SKM-1 (cell line): Measurements from ENCODE around the gene AASS.
A peak's percentile ranks its signal among the peaks of the same experiment; 100 is the strongest.
"Not testable (repeated sequence)": the region's sequence is repeated elsewhere in the genome, so short reads cannot be mapped to it uniquely, and the experiment has no call there.

Experiments used
- DNase-seq: peaks from one replicate; lab custom pipeline; 2025; ENCODE audit not compliant: unreplicated experiment; lab: John Stamatoyannopoulos, UW

The AASS gene

GRCh38 chr7:122143751-122144711 is at the start of gene AASS:
TSS of gene AASS (minus strand) at chr7:122144249. CDS start at chr7:122133726, 10,523 bp downstream.
- DNase-seq, result peak; percentile 90

- no peak for DNase-seq
These were observed 44.7 kb upstream of the AASS start for GRCh38 chr7:122188785-122189184.

GRCh38 chr7:122183106-122183505 is 39.1 kb upstream of the AASS start:
- DNase-seq, result no peak

GRCh38 chr7:122182081-122182480 is 38.0 kb upstream of the AASS start:
- no peak for DNase-seq

GRCh38 chr7:122172144-122172543 is 28.1 kb upstream of the AASS start:
- DNase-seq, result not testable (repeated sequence)

- DNase-seq, result no peak
These were observed 22.7 kb upstream of the AASS start for GRCh38 chr7:122166740-122167139.

GRCh38 chr7:122166275-122166674 is 22.2 kb upstream of the AASS start:
- no peak for DNase-seq

- no peak for DNase-seq
These were observed 17.6 kb upstream of the AASS start for GRCh38 chr7:122161628-122162027.

- DNase-seq, result no peak
These were observed 11.5 kb upstream of the AASS start for GRCh38 chr7:122155566-122155965.

- DNase-seq, result no peak
These were observed 4.8 kb upstream of the AASS start for GRCh38 chr7:122148878-122149277.

GRCh38 chr7:122148081-122148480 is 4.0 kb upstream of the AASS start:
- DNase-seq, result no peak

- DNase-seq, result no peak
These were observed 2.0 kb upstream of the AASS start for GRCh38 chr7:122145937-122146645.

GRCh38 chr7:122143376-122143750 is 686 bp downstream of the AASS start:
- DNase-seq, result no peak

- DNase-seq, result no peak
These were observed 3.1 kb downstream of the AASS start for GRCh38 chr7:122140918-122141317.

GRCh38 chr7:122137251-122138077 is 6.6 kb downstream of the AASS start:
- DNase-seq, result no peak

- no peak for DNase-seq
These were observed 7.3 kb downstream of the AASS start for GRCh38 chr7:122136639-122137245.

- DNase-seq, result no peak
These were observed 8.0 kb downstream of the AASS start for GRCh38 chr7:122136078-122136477.

- DNase-seq, result no peak
These were observed 8.8 kb downstream of the AASS start for GRCh38 chr7:122135275-122135674.

- DNase-seq, result not testable (repeated sequence)
These were observed 9.3 kb downstream of the AASS start for GRCh38 chr7:122134793-122135192.

- no peak for DNase-seq
These were observed 10.6 kb downstream of the AASS start for GRCh38 chr7:122133477-122133876.

- DNase-seq, result no peak
These were observed 11.7 kb downstream of the AASS start for GRCh38 chr7:122132341-122132740.
